K562 (cell line): Measurements from ENCODE around the gene MAP2K7. TPM values are rescaled to one million over a fixed set of nuclear protein-coding genes. Genes with fewer than 3 reads are reported as not detected.
A peak's percentile ranks its signal among the peaks of the same experiment; 100 is the strongest.

Source experiments
- CEBPZ ChIP-seq: fragments of 150-350 bp; IDR thresholded peaks from 2 replicates; pipeline ENCODE4 v1.6.1; 2014; ENCODE audit warnings: low read depth, mild to moderate bottlenecking, low read length, borderline replicate concordance
- HNRNPH1 ChIP-seq: fragments of 200-400 bp; formaldehyde crosslinking; optimal IDR thresholded peaks from 2 replicates; pipeline ENCODE3; 2017; ENCODE audit warnings: low read depth, mild to moderate bottlenecking, low read length, moderate library complexity
- ID3 ChIP-seq, 2 experiments: fragments of 250-450 bp in 1 of 2; fragments of 450-650 bp in 1 of 2; sonication (Bioruptor Pico) in 1 of 2; IDR thresholded peaks; 2 replicates each; pipeline versions ENCODE4 v1.6.1 to v1.8.0; 2016 to 2021; ENCODE audit warnings: mild to moderate bottlenecking in 2 of 2, moderate library complexity in 2 of 2, missing compliant biosample characterization in 1 of 2, missing genetic modification characterization in 1 of 2
- IFI16 ChIP-seq: fragments of 250-450 bp; sonication (Bioruptor Pico); IDR thresholded peaks from 2 replicates; pipeline ENCODE4 v2.1.2; 2022; ENCODE audit warnings: mild to moderate bottlenecking, inconsistent platforms
- ILK ChIP-seq: fragments of 450-650 bp; IDR thresholded peaks from 2 replicates; pipeline ENCODE4 v1.6.1; 2016; ENCODE audit warnings: missing genetic modification characterization, low read depth, mild to moderate bottlenecking, missing compliant biosample characterization, moderate library complexity, borderline replicate concordance
- KLF1 ChIP-seq: fragments of 450-650 bp; IDR thresholded peaks from 2 replicates; pipeline ENCODE4 v1.6.1; 2016; ENCODE audit warnings: missing genetic modification characterization, missing compliant biosample characterization
- MITF ChIP-seq: IDR thresholded peaks from 2 replicates; pipeline ENCODE4 v1.6.1; 2014; ENCODE audit warnings: antibody characterized with exemption
- NKRF ChIP-seq: fragments of 450-650 bp; IDR thresholded peaks from 2 replicates; pipeline ENCODE4 v1.6.1; 2016; ENCODE audit warnings: borderline replicate concordance
- RB1 ChIP-seq: fragments of 450-650 bp; IDR thresholded peaks from 2 replicates; pipeline ENCODE4 v1.6.1; 2017; ENCODE audit warnings: low read depth, mild to moderate bottlenecking
- STAT6 ChIP-seq: sonication (generic); formaldehyde crosslinking; IDR thresholded peaks from 2 replicates; pipeline ENCODE4 v1.8.1; 2023; ENCODE audit warnings: mild to moderate bottlenecking, missing genetic modification reagents
- USF1 ChIP-seq: sonication (generic); formaldehyde crosslinking; IDR thresholded peaks from 2 replicates; pipeline ENCODE4 v1.9.0; 2022; ENCODE audit warnings: mild to moderate bottlenecking, missing genetic modification reagents
- ZNF436 ChIP-seq: fragments of 250-450, 450-650 bp; sonication (Bioruptor Pico); formaldehyde crosslinking; IDR thresholded peaks from 2 replicates; pipeline ENCODE4 v1.7.0; 2020; ENCODE audit warnings: mild to moderate bottlenecking
- ZNF764 ChIP-seq: fragments of 250-450 bp; sonication (Bioruptor Pico); IDR thresholded peaks from 2 replicates; pipeline ENCODE4 v1.4.0; 2020; ENCODE audit warnings: low read depth, mild to moderate bottlenecking, moderate library complexity
- polyA plus RNA-seq, 8 experiments: library from polyadenylated mRNA; depleted of rRNA in 4 of 8; stranded (reverse) in 5 of 8; unstranded in 3 of 8; fragments of >200 nt; fragmentation: Nextera tagmentation in 2 of 8; fragmentation: Illumina TruSeq in 1 of 8; extraction: Ambion mirVana in 2 of 8; extraction: Trizol in 1 of 8; gene quantifications; 2 replicates each; pipeline versions ENCODE4 v1.2.1 to v1.2.3, GENCODE V29; 2011 to 2014; ENCODE audit warnings: inconsistent platforms in 1 of 8, missing spikeins in 1 of 8
- total RNA-seq, 7 experiments: library from RNA; depleted of rRNA in 6 of 7; stranded (reverse); fragments of >200 nt in 6 of 7; fragmentation: Illumina TruSeq in 2 of 7; extraction: Trizol in 2 of 7; gene quantifications; 2 replicates each; pipeline versions ENCODE4 v1.2.1 to v1.2.3, GENCODE V29; 2011 to 2021; ENCODE audit warnings: low replicate concordance in 1 of 7

MAP2K7 gene
- total and polyA plus RNA-seq, 9 of the 15 experiments (the other 6 are each of a cell fraction or from before 2014, with no cell fraction given), result 0.51 to 45.8 (median 14.1) TPM

GRCh38 chr19:7920519-7921301 lies 17.0 kb downstream of the MAP2K7 start (continued):
- no peak for TF ChIP-seq ID3 (CRISPR knock-in tag; IDR thresholded peaks at IDR 0.05)
- TF ChIP-seq ID3 (tag; IDR thresholded peaks at IDR 0.05), result no peak
- no peak for TF ChIP-seq ILK (tag)
- TF ChIP-seq ZNF764 (CRISPR knock-in tag), result no peak
- TF ChIP-seq HNRNPH1, result no peak
- no peak; the same call in 1 of the 2 replicates for TF ChIP-seq RB1
- TF ChIP-seq ZNF436, result no peak
- no peak for TF ChIP-seq MITF
- TF ChIP-seq NKRF, result peak; percentile 75; the same call in 1 of the 2 replicates
- TF ChIP-seq STAT6 (CRISPR knock-in tag), result no peak; the same call in 1 of the 2 replicates
- no peak for TF ChIP-seq KLF1 (tag)
- TF ChIP-seq CEBPZ, result no peak
- TF ChIP-seq IFI16 (CRISPR knock-in tag), result no peak
- TF ChIP-seq USF1 (CRISPR knock-in tag), result no peak
